GM18502 (cell line): ENCODE results near the gene IMMT.

Experiments used
- ATAC-seq: cut with Tn5 transposase; IDR thresholded peaks from one replicate; pipeline ENCODE4 v1.9.1; 2021; ENCODE audit warnings: mild to moderate bottlenecking; ENCODE audit not compliant: unreplicated experiment, poor library complexity

Gene IMMT

GRCh38 chr2:86226636-86227520 is 31.6 kb upstream of the IMMT start:
- ATAC-seq = no peak

- no peak for ATAC-seq
Measured at GRCh38 chr2:86226070-86226469, 30.8 kb upstream of the IMMT start.

GRCh38 chr2:86225581-86225980 is 30.3 kb upstream of the IMMT start:
- peak; percentile 78 for ATAC-seq

- no peak for ATAC-seq
Measured at GRCh38 chr2:86224645-86225355, 29.5 kb upstream of the IMMT start.

GRCh38 chr2:86223927-86224560 is 28.8 kb upstream of the IMMT start:
- no peak for ATAC-seq

GRCh38 chr2:86223140-86223926 is 28.1 kb upstream of the IMMT start:
- ATAC-seq = no peak

- no peak for ATAC-seq
Measured at GRCh38 chr2:86221066-86221684, 25.9 kb upstream of the IMMT start.

GRCh38 chr2:86219896-86220295 is 24.6 kb upstream of the IMMT start:
- ATAC-seq = no peak

GRCh38 chr2:86218124-86218523 is 22.9 kb upstream of the IMMT start:
- ATAC-seq = no peak

GRCh38 chr2:86216575-86217555 is 21.6 kb upstream of the IMMT start:
- no peak for ATAC-seq

GRCh38 chr2:86214503-86214832 is 19.2 kb upstream of the IMMT start:
- ATAC-seq = no peak

GRCh38 chr2:86213699-86214502 is 18.6 kb upstream of the IMMT start:
- ATAC-seq = no peak

- no peak for ATAC-seq
Measured at GRCh38 chr2:86213056-86213455, 17.8 kb upstream of the IMMT start.

GRCh38 chr2:86211796-86212188 is 16.5 kb upstream of the IMMT start:
- no peak for ATAC-seq

- no peak for ATAC-seq
Measured at GRCh38 chr2:86211033-86211795, 16.0 kb upstream of the IMMT start.

GRCh38 chr2:86204458-86204857 is 9.2 kb upstream of the IMMT start:
- ATAC-seq = no peak

- ATAC-seq = no peak
Measured at GRCh38 chr2:86203614-86204013, 8.4 kb upstream of the IMMT start.
